ENCODE results near the gene TMED9. TPM values are rescaled to one million over a fixed set of nuclear protein-coding genes. Genes with fewer than 3 reads are reported as not detected.

The TMED9 gene
- total RNA-seq (2021) (168 and 173 TPM in 2 replicates), Bru-seq, nascent RNA (percentile 82 among the genes with signal in this experiment), BruChase-seq, experiment 1, labeled RNA remaining after a 2-hour chase (percentile 84 among the genes with signal in this experiment), BruChase-seq, experiment 2, labeled RNA remaining after a 6-hour chase (percentile 97 among the genes with signal in this experiment)
- long read RNA-seq, transcript TMED9-201 (5 exons, 1,473 nt) = major isoform, 258 of 298 reads
- long read RNA-seq, partial matches to known transcripts = 4 of 298 reads
- long read RNA-seq, other reads (novel, unspliced or antisense) = 31 of 298 reads

DNA sequence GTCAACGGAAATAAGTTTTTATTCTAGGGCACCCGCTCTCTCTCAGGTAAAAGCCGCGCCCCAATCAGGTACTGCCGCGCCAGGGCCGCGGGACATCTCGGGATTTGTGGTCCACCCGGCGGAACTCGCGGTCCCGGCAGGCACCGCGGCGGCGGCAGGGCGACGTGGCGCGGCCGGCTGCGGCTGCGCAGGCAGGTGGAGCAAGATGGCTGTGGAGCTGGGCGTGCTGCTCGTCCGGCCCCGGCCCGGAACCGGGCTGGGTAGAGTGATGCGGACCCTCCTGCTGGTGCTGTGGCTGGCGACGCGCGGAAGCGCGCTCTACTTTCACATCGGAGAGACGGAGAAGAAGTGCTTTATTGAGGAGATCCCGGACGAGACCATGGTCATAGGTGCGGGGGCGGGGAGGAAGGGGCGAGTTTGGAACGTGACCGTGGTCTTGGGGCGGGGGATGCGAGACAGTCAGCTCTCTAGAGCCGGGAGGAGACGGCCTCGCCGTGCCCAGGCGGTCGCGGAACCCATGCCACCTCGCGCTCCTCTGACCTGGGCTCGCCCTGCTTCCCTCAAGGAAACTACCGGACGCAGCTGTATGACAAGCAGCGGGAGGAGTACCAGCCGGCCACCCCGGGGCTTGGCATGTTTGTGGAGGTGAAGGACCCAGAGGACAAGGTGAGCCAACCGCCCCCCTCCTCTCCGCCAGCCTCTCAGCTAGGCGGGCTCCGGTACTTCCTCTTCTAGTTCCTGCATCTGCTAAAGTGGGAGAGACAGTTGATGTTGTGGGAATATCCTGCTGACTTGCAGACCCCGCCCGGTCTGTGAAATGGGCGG lies at the start of gene TMED9:
TSS of gene TMED9 (plus strand) at position 194 of the 825 bp plus-strand sequence. CDS start at position 206, 12 bp downstream.
- ChIA-PET CTCF (interaction anchor here (0.6 to 0.7 kb wide), 2 partner anchors 14 to 1253 kb away, joined by 4 to 16 read pairs; no protein-coding TSS in a partner anchor), POLR2A (ENCODE audit: unreplicated experiment) (interaction anchor here (0.7 to 1.1 kb wide), 2 partner anchors 283 to 398 kb away, joined by 8 to 9 read pairs; no protein-coding TSS in a partner anchor)
- H3K27ac ChIP-seq = peak within 1 kb of the TSS; percentile 42
- H3K27me3 ChIP-seq (ENCODE audit: insufficient read depth, low read depth) = peaks cover 34% of the 10 kb centered on the region
- TF ChIP-seq EZH2 (IDR thresholded peaks at IDR 0.05; ENCODE audit: low read depth) = no peak
- TF ChIP-seq, protein P1, sequence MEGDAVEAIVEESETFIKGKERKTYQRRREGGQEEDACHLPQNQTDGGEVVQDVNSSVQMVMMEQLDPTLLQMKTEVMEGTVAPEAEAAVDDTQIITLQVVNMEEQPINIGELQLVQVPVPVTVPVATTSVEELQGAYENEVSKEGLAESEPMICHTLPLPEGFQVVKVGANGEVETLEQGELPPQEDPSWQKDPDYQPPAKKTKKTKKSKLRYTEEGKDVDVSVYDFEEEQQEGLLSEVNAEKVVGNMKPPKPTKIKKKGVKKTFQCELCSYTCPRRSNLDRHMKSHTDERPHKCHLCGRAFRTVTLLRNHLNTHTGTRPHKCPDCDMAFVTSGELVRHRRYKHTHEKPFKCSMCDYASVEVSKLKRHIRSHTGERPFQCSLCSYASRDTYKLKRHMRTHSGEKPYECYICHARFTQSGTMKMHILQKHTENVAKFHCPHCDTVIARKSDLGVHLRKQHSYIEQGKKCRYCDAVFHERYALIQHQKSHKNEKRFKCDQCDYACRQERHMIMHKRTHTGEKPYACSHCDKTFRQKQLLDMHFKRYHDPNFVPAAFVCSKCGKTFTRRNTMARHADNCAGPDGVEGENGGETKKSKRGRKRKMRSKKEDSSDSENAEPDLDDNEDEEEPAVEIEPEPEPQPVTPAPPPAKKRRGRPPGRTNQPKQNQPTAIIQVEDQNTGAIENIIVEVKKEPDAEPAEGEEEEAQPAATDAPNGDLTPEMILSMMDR (conservative IDR thresholded peaks at IDR 0.05) = no peak
- H3K9me2 ChIP-seq (ENCODE audit: insufficient read depth) = no peaks in the 10 kb centered on the region
- peaks cover 7% of the 10 kb centered on the region; the same call in 1 of the 2 replicates for H3K4me1 ChIP-seq (replicated peaks; ENCODE audit: insufficient read depth)
- no peaks in the 10 kb centered on the region for H4K20me1 ChIP-seq (ENCODE audit: insufficient read depth)
- TSS peak; percentile 50 for BruUV-seq (replicated peaks)
- H2AFZ ChIP-seq = peak within 1 kb of the TSS; percentile 78
- peak within 1 kb of the TSS; percentile 89 for H3K4me2 ChIP-seq
- peaks cover 5% of the 10 kb centered on the region; the same call in 1 of the 2 replicates for H3K36me3 ChIP-seq (ENCODE audit: low read depth)
- peaks cover 22% of the 10 kb centered on the region for H3K79me2 ChIP-seq (ENCODE audit: low read depth)
- peak; percentile 74 to 91 for DNase-seq
- H3K4me3 ChIP-seq = peak within 1 kb of the TSS; percentile 91
- H3F3A ChIP-seq (ENCODE audit: insufficient read depth, low read depth) = no peaks in the 10 kb centered on the region
- intact Hi-C loops (cut with micrococcal nuclease; ENCODE audit: unreplicated experiment) = loop anchor here (2.0 to 5.0 kb wide), 2 partner anchors 40 to 75 kb away; partner anchors contain the start of genes DDX41 and FAM193B
- H3K9me3 ChIP-seq (ENCODE audit: insufficient read depth, low read depth) = no peaks in the 10 kb centered on the region

DNA sequence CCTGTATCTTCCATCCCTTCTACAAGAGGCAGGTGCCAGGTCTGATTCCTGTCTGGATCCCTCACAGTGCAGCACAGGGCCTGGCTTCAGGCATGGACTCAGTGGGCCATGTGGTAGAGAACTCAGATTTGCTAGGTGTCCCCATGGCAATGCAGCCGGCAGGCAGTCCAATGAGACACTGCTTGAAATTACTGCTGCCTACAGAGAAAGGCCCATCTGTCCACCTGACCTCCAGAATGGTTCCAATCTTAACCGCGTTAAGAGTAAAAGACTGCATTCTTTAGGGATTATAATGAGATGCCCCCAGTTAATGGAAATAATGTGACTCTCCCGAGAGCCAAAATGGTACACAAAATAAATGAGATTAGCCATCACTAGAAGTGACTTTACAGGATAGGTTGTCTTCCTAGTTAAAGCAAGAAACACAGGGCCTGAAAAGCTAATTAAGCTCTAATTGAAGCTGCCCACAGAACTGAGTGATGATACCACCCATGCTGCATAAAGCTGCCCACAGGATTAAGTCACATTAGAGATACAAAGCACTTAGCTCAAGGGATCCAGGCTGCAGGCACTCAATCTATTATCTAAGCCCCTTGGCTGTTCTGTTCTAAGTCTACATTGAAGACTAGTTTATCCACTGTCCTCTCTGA lies 49.1 kb upstream of the TMED9 start:
- Histone ChIP-seq H3K36me3 (ENCODE audit: low read depth) (no peaks in the 10 kb centered on the region), H3K4me3 (no peak overlapping the region), H3K4me2 (no peak overlapping the region), H3K9me3 (ENCODE audit: insufficient read depth, low read depth) (no peaks in the 10 kb centered on the region), H3F3A (ENCODE audit: insufficient read depth, low read depth) (peaks cover 27% of the 10 kb centered on the region), H3K4me1 (replicated peaks; ENCODE audit: insufficient read depth) (peaks cover 28% of the 10 kb centered on the region), H3K27me3 (ENCODE audit: insufficient read depth, low read depth) (no peaks in the 10 kb centered on the region), H3K27ac (no peak overlapping the region), H3K79me2 (ENCODE audit: low read depth) (peaks cover 45% of the 10 kb centered on the region), H3K9me2 (ENCODE audit: insufficient read depth) (no peaks in the 10 kb centered on the region), H4K20me1 (ENCODE audit: insufficient read depth) (peaks cover 56% of the 10 kb centered on the region), H2AFZ (no peak overlapping the region)
- no TSS peak for BruUV-seq (replicated peaks)
- ChIA-PET CTCF (no interaction called here), POLR2A (ENCODE audit: unreplicated experiment) (no interaction called here)
- intact Hi-C loops (cut with micrococcal nuclease; ENCODE audit: unreplicated experiment) = no loop called here
- TF ChIP-seq, protein P1 (conservative IDR thresholded peaks at IDR 0.05) = no peak
- TF ChIP-seq EZH2 (IDR thresholded peaks at IDR 0.05; ENCODE audit: low read depth) = no peak
- DNase-seq = no peak
